GM12872 (cell line): ENCODE results near the gene CADM2.

ENCODE experiments used
- TF ChIP-seq, protein P1 (sequence below): IDR thresholded peaks from 3 replicates; pipeline ENCODE4 v1.5.1; 2011; ENCODE audit warnings: low read depth, mild to moderate bottlenecking, low read length, moderate library complexity; ENCODE audit not compliant: insufficient read depth

CADM2 gene

DNA sequence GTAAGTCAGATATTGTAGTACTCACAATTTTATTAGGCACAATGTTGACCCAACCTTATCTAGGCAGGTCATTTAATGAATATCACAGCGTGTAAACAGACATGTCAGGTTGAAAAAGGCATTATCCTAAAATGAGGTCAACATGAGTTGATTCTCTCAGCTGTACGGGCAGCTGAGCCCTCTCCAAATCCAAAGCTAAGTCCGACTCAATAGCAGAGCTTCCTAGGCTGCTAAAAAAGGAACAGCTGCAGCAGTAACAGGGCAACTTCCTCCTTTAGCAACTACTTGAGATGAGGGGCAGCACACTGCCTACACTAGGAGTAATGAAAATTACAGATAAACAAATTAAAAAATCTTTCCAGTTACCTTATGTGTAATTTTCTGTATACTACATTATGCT lies 189.2 kb downstream of the CADM2 start:
- TF ChIP-seq, protein P1, sequence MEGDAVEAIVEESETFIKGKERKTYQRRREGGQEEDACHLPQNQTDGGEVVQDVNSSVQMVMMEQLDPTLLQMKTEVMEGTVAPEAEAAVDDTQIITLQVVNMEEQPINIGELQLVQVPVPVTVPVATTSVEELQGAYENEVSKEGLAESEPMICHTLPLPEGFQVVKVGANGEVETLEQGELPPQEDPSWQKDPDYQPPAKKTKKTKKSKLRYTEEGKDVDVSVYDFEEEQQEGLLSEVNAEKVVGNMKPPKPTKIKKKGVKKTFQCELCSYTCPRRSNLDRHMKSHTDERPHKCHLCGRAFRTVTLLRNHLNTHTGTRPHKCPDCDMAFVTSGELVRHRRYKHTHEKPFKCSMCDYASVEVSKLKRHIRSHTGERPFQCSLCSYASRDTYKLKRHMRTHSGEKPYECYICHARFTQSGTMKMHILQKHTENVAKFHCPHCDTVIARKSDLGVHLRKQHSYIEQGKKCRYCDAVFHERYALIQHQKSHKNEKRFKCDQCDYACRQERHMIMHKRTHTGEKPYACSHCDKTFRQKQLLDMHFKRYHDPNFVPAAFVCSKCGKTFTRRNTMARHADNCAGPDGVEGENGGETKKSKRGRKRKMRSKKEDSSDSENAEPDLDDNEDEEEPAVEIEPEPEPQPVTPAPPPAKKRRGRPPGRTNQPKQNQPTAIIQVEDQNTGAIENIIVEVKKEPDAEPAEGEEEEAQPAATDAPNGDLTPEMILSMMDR = no peak

DNA sequence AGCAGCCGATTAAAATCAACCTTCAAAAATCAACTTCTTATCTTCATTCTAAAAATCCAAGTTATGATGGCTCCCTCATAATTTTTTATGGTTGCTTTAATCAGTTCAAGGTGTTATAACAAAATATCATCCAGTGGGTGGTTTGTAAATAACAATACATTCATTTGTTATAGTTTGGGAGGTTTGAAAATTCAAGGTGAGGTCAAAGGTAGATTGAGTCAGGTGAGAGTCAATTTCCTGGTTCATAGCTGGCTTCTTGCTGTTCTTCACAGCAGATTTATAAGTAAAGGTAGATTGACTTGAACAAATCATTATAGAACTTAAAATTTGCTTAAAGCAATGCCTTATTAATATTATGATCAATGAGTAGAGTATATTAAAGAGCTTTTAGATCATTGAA lies 192.8 kb downstream of the CADM2 start:
- TF ChIP-seq, protein P1 = no peak

DNA sequence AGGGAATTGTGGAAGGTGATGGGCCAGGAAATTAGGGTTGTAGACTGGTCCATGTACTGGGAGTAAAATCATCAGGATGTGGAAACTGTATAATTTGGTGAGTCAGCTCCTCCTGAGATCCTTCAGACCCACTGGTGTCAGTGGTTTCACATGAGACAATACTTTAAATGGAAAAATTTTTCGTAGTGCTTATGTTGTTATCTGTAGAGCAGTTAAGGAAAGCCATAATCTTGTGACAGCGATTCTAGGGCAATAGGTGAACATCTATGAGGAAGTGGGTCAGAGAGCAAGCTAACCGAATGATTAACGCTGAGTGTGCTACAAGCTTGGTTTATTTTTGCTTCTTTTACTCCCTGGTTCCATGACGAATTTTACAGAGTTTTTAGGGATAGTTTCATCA lies 200.6 kb downstream of the CADM2 start:
- TF ChIP-seq, protein P1 = no peak

DNA sequence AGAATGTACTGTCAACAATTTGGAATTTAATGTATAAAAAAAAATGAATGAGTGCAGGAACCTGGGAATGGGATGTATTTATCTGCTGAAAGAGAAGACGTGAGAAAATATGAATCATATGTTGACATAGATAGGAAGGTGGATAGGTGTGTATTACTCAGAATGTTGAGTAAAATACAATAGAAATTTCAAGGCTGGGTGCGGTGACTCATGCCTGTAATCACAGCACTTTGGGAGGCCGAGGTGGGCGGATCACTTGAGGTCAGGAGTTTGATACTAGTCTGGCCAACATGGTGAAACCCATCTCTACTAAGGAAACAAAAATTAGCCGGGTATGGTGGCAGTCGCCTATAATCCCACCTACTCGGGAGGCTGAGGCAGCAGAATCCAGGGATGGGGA lies 202.8 kb downstream of the CADM2 start:
- TF ChIP-seq, protein P1 = no peak

DNA sequence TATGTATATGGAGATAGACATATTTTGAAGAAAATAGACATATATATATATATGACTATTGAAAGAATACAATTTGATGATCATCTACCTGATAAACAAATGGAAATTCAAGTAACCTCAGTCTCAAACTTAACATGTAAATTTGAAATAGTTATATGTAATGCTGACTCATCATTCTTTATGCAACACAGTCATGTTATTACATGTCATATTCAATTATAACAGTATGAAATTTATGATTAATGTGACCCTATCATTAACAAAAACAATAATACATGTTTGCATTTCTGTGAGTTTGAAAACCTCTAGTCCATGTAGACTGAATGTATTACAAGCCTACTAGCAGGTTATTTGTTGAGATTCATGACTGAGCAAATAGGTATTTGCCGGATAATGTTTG lies 204.1 kb downstream of the CADM2 start:
- TF ChIP-seq, protein P1 = no peak

DNA sequence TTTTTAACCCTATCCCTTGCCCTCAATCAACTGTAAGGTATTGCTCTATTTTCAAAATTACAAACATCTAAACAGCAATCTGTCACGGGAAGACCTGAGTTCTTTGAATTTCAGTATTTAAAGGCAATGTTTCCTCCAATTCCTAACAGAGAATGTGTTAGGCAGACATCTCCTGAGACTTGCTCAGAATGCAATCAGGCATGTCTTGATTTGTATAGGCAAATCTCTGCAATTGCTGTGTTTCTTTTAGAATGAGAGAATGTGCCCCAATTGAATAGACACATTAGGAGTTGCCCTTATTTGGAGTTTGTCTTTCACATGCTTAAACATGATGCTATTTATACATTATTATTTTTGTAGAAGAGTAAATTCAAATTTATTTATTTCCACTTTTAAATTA lies 205.6 kb downstream of the CADM2 start:
- TF ChIP-seq, protein P1 = no peak

GRCh38 chr3:85167576-85167975 lies 208.8 kb downstream of the CADM2 start:
- TF ChIP-seq, protein P1 = no peak

DNA sequence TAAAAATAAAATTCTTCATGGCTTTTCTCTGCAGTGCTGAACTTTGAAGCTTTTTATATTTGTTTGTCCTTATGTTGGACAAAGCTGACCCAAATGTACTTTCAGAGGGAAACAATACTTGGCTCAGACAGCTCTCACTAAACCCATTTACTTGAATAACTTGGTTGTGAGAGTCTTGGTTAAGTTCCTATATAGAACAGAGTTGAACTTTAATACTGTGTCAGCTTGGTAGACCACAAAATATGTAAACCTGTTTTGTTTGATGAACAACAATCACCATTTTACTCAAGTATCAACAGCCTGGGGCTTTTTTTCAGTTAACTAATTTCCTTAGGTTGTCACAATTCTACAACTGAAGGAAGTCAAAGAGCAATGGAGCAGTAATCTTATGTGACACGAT lies 211.9 kb downstream of the CADM2 start:
- TF ChIP-seq, protein P1 = no peak
